ENCODE results near the gene PDK1. TPM values are rescaled to one million over a fixed set of nuclear protein-coding genes. Genes with fewer than 3 reads are reported as not detected.

Gene PDK1
- total RNA-seq, 2 experiments from 2014 or later = 30.0 to 31.1 TPM

DNA sequence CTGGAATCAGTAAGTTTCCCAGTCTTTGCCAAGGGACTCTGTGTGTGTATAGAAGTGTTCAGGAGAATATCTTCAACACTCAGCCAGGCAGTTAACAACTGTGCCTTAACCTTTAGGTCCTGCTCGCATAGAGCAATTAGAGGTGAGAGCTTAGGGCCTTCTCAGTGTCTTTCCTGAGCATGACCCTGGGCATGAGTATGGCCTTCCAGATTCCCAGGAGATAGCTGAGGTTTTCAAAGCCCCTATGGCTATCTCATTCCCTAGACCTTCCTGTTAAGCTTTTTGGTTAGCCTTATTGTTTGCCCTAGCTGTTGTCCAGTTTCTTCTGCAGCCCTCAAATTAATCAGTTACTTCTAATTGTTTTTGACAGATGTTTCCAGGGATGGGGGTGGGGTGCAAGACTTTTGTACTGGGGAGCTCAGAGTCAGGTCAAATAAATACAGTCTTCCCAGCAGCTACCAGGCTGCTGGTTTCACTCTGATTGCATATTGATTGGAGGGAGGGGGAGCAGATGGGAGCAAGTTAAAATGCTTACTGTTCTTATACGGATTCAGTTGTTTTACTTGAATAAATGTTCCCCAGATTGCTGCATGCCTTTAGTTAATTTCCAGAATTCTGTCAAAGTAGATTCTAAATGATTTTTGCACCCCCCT, 23.1 kb downstream of the PDK1 start:
- H3K4me1 ChIP-seq (ENCODE audit: insufficient read depth, low read length) = no peaks in the 10 kb centered on the region
- no peak overlapping the region for H3K4me3 Mint-ChIP-seq
- H3K9me3 Mint-ChIP-seq = peaks cover 16% of the 10 kb centered on the region
- POLR2A ChIA-PET = interaction anchor here (1.0 kb wide), 1 partner anchor 83 kb away, joined by 4 read pairs; no protein-coding TSS in a partner anchor
- CTCF ChIA-PET = no interaction called here
- no peak for DNase-seq
- H3K4me3 ChIP-seq (ENCODE audit: low read length) = no peak overlapping the region
- H3K27ac ChIP-seq (ENCODE audit: low read depth in 1 of 2, low read length in 2 of 2) = no peak overlapping the region
- TF ChIP-seq CTCF (IDR thresholded peaks at IDR 0.05) = no peak
- H3K4me1 Mint-ChIP-seq (ENCODE audit: low read depth) = peaks cover 43% of the 10 kb centered on the region
- H3K36me3 ChIP-seq (ENCODE audit: insufficient read depth, low read length) = peaks cover 45% of the 10 kb centered on the region
- H3K9me3 ChIP-seq (ENCODE audit: control insufficient read depth in 1 of 2, insufficient read depth in 1 of 2, low read length in 2 of 2) = peaks cover 9 to 24% of the 10 kb centered on the region in 2 experiments
- no peaks in the 10 kb centered on the region for H3K27me3 ChIP-seq (ENCODE audit: control insufficient read depth in 1 of 2, insufficient read depth in 2 of 2, low read length in 2 of 2)
- H3K36me3 Mint-ChIP-seq (ENCODE audit: low read depth) = peaks cover 93% of the 10 kb centered on the region
- intact Hi-C loops (cut with DNase I, micrococcal nuclease) = no loop called here
- no peak for ATAC-seq (ENCODE audit: poor library complexity)
- no peak overlapping the region for H3K27ac Mint-ChIP-seq
- H3K27me3 Mint-ChIP-seq = no peaks in the 10 kb centered on the region

DNA sequence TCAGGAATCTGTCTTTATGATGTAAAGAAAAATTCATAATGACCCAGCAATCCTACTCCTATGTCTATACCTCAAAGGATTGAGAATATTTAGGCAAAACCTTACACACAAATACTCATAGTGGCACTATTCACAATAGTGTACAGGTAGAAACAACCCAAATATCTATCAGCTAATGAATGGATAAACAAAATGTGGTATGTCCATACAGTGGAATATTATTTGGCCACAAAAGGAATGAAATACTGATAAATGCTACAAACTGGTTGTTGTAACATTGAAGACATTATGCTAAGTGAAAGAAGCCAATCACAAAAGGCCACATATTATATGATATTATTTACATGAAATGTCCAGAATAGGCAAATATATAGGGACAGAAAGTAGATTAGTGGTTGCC, 24.7 kb downstream of the PDK1 start:
- CTCF ChIA-PET = no interaction called here
- Mint-ChIP-seq H3K36me3 (ENCODE audit: low read depth) (peaks cover 93% of the 10 kb centered on the region), H3K4me1 (ENCODE audit: low read depth) (peaks cover 40% of the 10 kb centered on the region), H3K27me3 (no peaks in the 10 kb centered on the region), H3K9me3 (peaks cover 8% of the 10 kb centered on the region), H3K27ac (no peak overlapping the region), H3K4me3 (no peak overlapping the region)
- no peak for TF ChIP-seq CTCF (IDR thresholded peaks at IDR 0.05)
- POLR2A ChIA-PET = interaction anchor here (1.1 to 1.8 kb wide), 2 partner anchors 25 to 120 kb away, joined by 4 to 5 read pairs; no protein-coding TSS in a partner anchor
- no peaks in the 10 kb centered on the region for H3K4me1 ChIP-seq (ENCODE audit: insufficient read depth, low read length)
- DNase-seq (no peak), ATAC-seq (ENCODE audit: poor library complexity) (no peak)
- H3K36me3 ChIP-seq (ENCODE audit: insufficient read depth, low read length) = peaks cover 36% of the 10 kb centered on the region
- no peak overlapping the region for H3K4me3 ChIP-seq (ENCODE audit: low read length)
- intact Hi-C loops (cut with DNase I, micrococcal nuclease) = no loop called here
- no peaks in the 10 kb centered on the region for H3K27me3 ChIP-seq (ENCODE audit: control insufficient read depth in 1 of 2, insufficient read depth in 2 of 2, low read length in 2 of 2)
- H3K9me3 ChIP-seq (ENCODE audit: control insufficient read depth in 1 of 2, insufficient read depth in 1 of 2, low read length in 2 of 2) = peaks cover 6 to 10% of the 10 kb centered on the region in 2 experiments
- H3K27ac ChIP-seq (ENCODE audit: low read depth in 1 of 2, low read length in 2 of 2) = no peak overlapping the region

DNA sequence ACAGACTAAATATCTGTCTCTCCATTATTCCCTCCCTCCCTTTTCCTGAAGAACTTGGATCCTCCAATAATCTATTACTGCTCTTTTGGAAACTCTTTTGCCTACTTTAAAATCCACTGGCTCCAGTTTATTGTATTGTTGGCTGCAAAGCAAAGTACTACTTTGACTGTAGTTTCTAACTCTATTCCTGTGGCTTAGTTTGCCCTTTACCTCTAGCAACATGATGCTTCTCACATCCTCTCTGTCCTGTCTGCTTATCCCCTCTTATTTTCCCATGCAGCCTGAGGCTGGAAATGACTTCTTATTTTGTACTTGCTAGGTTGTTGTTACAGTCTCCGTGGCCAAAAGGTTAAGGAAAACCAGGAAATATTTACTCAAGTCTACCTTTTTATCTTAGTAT, 26.8 kb downstream of the PDK1 start:
- POLR2A ChIA-PET = no interaction called here

More for the DNA sequence above, 26.8 kb downstream of the PDK1 start:
- H3K36me3 ChIP-seq (ENCODE audit: insufficient read depth, low read length) = peaks cover 43% of the 10 kb centered on the region
- DNase-seq (no peak), ATAC-seq (ENCODE audit: poor library complexity) (no peak)
- Mint-ChIP-seq H3K4me3 (no peak overlapping the region), H3K4me1 (ENCODE audit: low read depth) (peaks cover 53% of the 10 kb centered on the region), H3K9me3 (peaks cover 6% of the 10 kb centered on the region), H3K27me3 (no peaks in the 10 kb centered on the region), H3K27ac (no peak overlapping the region), H3K36me3 (ENCODE audit: low read depth) (peaks cover 93% of the 10 kb centered on the region)
- H3K9me3 ChIP-seq (ENCODE audit: control insufficient read depth in 1 of 2, insufficient read depth in 1 of 2, low read length in 2 of 2) = peaks cover 0 to 7% of the 10 kb centered on the region in 2 experiments
- CTCF ChIA-PET = interaction anchor here (0.6 kb wide), 1 partner anchor 11 kb away, joined by 3 read pairs; no protein-coding TSS in a partner anchor
- no peak for TF ChIP-seq CTCF (IDR thresholded peaks at IDR 0.05)
- peaks cover 9% of the 10 kb centered on the region for H3K4me1 ChIP-seq (ENCODE audit: insufficient read depth, low read length)
- H3K4me3 ChIP-seq (ENCODE audit: low read length) = no peak overlapping the region
- intact Hi-C loops (cut with DNase I, micrococcal nuclease) = no loop called here
- H3K27ac ChIP-seq (ENCODE audit: low read depth in 1 of 2, low read length in 2 of 2) = no peak overlapping the region
- H3K27me3 ChIP-seq (ENCODE audit: control insufficient read depth in 1 of 2, insufficient read depth in 2 of 2, low read length in 2 of 2) = no peaks in the 10 kb centered on the region

Measured in CD4-positive, alpha-beta T cell (primary cell).